ENCODE results near the gene TNFRSF19. TPM values are rescaled to one million over a fixed set of nuclear protein-coding genes. Genes with fewer than 3 reads are reported as not detected.

TNFRSF19 gene
- total RNA-seq, 4 donors from 2014 or later = 4.9 to 9.2 (median 7.7) TPM

DNA sequence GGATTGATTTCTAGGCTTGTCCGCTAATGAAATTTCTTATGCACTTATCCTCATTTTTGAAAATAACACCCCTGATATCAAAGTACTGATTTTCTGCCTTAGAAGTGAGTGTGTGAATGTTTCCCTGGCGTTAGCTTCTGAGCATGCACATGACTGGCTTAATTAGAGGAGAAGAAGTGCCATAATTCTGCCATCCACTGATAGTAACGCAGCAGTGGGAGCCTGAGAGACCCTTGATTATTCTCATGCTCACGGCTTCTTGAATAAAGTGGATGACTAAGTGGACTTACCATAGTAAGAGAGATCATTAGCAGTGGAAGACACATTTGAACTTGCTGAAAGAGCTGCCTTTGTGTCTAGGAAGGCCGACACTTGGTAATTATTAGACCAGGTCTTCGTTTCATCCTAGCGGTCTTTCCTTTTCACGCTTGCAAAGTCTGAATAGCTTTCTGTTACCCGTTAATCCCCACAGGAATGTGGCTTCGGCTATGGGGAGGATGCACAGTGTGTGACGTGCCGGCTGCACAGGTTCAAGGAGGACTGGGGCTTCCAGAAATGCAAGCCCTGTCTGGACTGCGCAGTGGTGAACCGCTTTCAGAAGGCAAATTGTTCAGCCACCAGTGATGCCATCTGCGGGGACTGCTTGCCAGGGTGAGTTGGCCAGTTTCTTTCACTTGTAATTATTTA lies 45.3 kb downstream of the TNFRSF19 start:
- TF ChIP-seq, protein P1, sequence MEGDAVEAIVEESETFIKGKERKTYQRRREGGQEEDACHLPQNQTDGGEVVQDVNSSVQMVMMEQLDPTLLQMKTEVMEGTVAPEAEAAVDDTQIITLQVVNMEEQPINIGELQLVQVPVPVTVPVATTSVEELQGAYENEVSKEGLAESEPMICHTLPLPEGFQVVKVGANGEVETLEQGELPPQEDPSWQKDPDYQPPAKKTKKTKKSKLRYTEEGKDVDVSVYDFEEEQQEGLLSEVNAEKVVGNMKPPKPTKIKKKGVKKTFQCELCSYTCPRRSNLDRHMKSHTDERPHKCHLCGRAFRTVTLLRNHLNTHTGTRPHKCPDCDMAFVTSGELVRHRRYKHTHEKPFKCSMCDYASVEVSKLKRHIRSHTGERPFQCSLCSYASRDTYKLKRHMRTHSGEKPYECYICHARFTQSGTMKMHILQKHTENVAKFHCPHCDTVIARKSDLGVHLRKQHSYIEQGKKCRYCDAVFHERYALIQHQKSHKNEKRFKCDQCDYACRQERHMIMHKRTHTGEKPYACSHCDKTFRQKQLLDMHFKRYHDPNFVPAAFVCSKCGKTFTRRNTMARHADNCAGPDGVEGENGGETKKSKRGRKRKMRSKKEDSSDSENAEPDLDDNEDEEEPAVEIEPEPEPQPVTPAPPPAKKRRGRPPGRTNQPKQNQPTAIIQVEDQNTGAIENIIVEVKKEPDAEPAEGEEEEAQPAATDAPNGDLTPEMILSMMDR (IDR thresholded peaks at IDR 0.05) = no peak
- no peaks in the 10 kb centered on the region for H3K9me3 ChIP-seq
- H3K36me3 ChIP-seq = no peaks in the 10 kb centered on the region
- peaks cover 7 to 9% of the 10 kb centered on the region in 2 donors for H3K4me1 ChIP-seq
- H3K4me3 ChIP-seq (replicated peaks in 1 of 3) = no peak overlapping the region
- no peak overlapping the region for H3K27ac ChIP-seq
- intact Hi-C loops (cut with DNase I) = no loop called here
- no peaks in the 10 kb centered on the region for H3K27me3 ChIP-seq
- no peak for DNase-seq
- 88 to 89% methylated on average over 15 of the region's 15 CpGs for WGBS, 2 donors

- TF ChIP-seq, protein P1 (IDR thresholded peaks at IDR 0.05) = no peak
- no peak for TF ChIP-seq POLR2A (IDR thresholded peaks at IDR 0.05)
- 91 to 92% methylated on average over 2 of the region's 2 CpGs for WGBS, 2 donors
- no peak for DNase-seq
- H3K4me1 ChIP-seq = peaks cover 3 to 4% of the 10 kb centered on the region in 2 donors
- no peaks in the 10 kb centered on the region for H3K27me3 ChIP-seq
- no peaks in the 10 kb centered on the region for H3K36me3 ChIP-seq
- H3K27ac ChIP-seq = no peak overlapping the region
- H3K9me3 ChIP-seq = no peaks in the 10 kb centered on the region
- no peak overlapping the region for H3K4me3 ChIP-seq (replicated peaks in 1 of 3)
- intact Hi-C loops (cut with DNase I) = no loop called here
Measured at GRCh38 chr13:23616228-23616627, 46.0 kb downstream of the TNFRSF19 start.

DNA sequence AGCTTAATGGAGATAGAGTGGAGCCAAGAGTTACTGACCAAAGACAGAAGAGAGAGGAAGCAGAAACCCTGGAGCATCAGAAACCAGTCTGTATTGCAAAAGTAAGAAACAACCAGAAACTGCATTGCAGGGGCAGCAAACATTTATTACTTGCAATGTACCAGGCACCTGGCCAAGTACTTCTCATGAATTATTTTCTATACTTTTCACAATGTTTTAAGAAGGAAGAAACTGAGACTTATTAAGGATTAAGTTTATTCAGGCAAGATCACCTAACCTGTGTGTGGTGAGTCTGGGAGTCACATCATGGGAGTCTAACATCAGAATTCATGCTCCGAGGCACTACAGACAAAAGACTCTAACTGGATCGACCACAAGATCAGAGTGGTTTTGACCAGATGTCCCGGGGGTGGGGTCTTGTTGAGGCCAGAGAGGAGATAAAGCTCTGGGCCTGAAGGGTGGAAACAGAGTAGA lies 47.4 kb downstream of the TNFRSF19 start:
- Histone ChIP-seq H3K36me3 (no peaks in the 10 kb centered on the region), H3K4me1 (no peaks in the 10 kb centered on the region), H3K9me3 (no peaks in the 10 kb centered on the region), H3K27ac (no peak overlapping the region), H3K4me3 (replicated peaks in 1 of 3) (no peak overlapping the region), H3K27me3 (no peaks in the 10 kb centered on the region)
- WGBS, 2 donors = 71 to 72% methylated on average over 3 of the region's 3 CpGs
- no peak for DNase-seq
- TF ChIP-seq POLR2A (IDR thresholded peaks at IDR 0.05) = no peak
- TF ChIP-seq, protein P1 (IDR thresholded peaks at IDR 0.05) = no peak
- intact Hi-C loops (cut with DNase I) = no loop called here

DNA sequence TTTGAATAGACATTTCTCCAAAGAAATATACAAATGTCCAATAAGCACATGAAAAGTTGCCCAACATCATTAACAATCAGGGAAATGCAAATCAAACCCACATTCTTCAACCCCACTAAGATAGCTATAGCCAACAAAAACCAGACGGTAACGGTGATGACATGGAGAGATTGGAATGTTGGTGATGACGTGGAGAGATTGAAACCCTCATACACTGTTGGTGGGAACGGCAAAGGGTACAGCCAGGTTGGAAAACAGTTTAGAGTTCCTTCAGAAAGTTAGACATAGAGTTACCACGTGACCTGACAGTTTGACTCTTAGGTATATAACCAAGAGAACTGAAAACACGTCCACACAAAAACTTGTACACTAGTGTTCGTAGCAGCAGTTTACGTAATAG lies 48.1 kb downstream of the TNFRSF19 start:
- TF ChIP-seq POLR2A (IDR thresholded peaks at IDR 0.05) = no peak
- TF ChIP-seq, protein P1 (IDR thresholded peaks at IDR 0.05) = no peak
- no peak overlapping the region for H3K4me3 ChIP-seq (replicated peaks in 1 of 3)
- H3K27me3 ChIP-seq = no peaks in the 10 kb centered on the region
- no peaks in the 10 kb centered on the region for H3K4me1 ChIP-seq
- intact Hi-C loops (cut with DNase I) = no loop called here
- H3K36me3 ChIP-seq = no peaks in the 10 kb centered on the region
- WGBS, 2 donors = 89 to 92% methylated on average over 8 of the region's 8 CpGs
- no peaks in the 10 kb centered on the region for H3K9me3 ChIP-seq
- no peak overlapping the region for H3K27ac ChIP-seq
- no peak for DNase-seq

- TF ChIP-seq, protein P1 (IDR thresholded peaks at IDR 0.05) = no peak
- no peak for TF ChIP-seq POLR2A (IDR thresholded peaks at IDR 0.05)
- Histone ChIP-seq H3K4me1 (no peaks in the 10 kb centered on the region), H3K4me3 (replicated peaks in 1 of 3) (no peak overlapping the region), H3K27ac (no peak overlapping the region), H3K9me3 (no peaks in the 10 kb centered on the region), H3K27me3 (no peaks in the 10 kb centered on the region), H3K36me3 (no peaks in the 10 kb centered on the region)
- intact Hi-C loops (cut with DNase I) = no loop called here
- WGBS, 2 donors = 90 to 93% methylated on average over 5 of the region's 5 CpGs
- DNase-seq = no peak
Measured at GRCh38 chr13:23619068-23619855, 49.0 kb downstream of the TNFRSF19 start.

All from thyroid gland (tissue), 4 donors.